COLO829 (cell line): ENCODE measurements around the gene CERS6.
A peak's percentile ranks its signal among the peaks of the same experiment; 100 is the strongest.
"Not testable (repeated sequence)": the region's sequence is repeated elsewhere in the genome, so short reads cannot be mapped to it uniquely, and the experiment has no call there.

Source experiments
- DNase-seq: peaks from one replicate; pipeline ENCODE4 v3.0.0; 2012; ENCODE audit warnings: low spot score

The CERS6 gene

GRCh38 chr2:168501466-168502065, 45.5 kb downstream of the CERS6 start:
- DNase-seq, result no peak

- DNase-seq, result not testable (repeated sequence)
These were observed 46.8 kb downstream of the CERS6 start for GRCh38 chr2:168502852-168503251.

DNA sequence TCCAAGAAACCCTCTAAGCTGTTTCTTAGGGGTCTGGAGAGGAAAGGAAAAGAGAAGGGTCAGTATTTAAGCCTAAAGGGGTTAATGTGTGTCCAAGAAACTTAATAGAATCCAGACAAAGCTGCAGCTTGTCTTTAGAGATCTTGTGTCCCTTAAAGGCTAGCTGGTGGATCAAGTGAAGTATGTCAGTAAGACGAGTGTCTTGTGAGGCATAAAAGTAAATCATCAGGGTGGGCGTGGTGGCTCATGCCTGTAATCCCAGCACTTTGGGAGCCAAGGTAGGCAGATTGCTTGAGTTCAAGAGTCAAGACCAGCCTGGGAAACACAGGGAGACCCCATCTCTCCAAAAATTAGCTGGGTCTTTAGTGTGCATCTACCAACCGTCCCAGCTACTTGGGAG, 47.8 kb downstream of the CERS6 start:
- DNase-seq, result no peak

DNA sequence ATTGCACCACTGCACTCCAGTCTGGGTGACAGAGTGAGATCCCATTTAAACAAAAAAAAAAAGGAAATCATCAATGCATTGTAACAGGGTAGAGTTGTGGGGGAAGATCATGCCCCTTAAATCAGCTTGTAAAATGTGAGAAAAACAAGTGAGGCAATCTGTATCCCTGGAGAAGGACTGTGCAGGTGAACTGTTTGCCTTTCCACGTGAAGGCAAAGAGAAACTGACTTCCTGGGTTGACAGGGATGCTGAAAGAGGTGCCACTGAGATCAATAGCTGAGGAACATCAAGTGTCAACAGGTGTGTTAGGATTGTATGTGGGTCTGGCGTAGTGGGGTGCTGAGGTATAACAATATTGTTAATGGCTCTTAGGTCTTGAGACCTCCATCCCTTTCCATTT, 48.3 kb downstream of the CERS6 start:
- no peak for DNase-seq

GRCh38 chr2:168510125-168510756, 54.2 kb downstream of the CERS6 start:
- no peak for DNase-seq

- no peak for DNase-seq
These were observed 58.6 kb downstream of the CERS6 start for GRCh38 chr2:168514692-168515091.

GRCh38 chr2:168515502-168515901, 59.4 kb downstream of the CERS6 start:
- DNase-seq, result peak; percentile 20

DNA sequence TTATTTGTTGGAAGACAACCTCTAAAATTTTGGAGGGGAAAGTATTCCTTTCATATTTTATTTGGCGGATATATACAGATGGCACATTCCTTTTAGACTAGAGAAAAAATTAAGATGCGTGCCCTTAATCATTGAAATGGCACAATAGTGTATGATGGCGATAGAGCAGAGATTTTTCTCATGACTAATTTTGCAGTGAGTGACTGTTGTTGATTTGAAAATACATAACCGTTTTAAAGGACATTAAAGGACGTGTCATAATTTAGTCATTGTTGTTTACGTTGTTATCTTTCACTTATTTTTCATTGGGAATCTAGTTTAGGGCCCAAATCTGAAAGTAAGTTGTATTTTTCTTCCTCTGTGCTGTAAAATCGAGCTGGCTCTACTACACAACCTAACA, 61.7 kb downstream of the CERS6 start:
- DNase-seq, result no peak

DNA sequence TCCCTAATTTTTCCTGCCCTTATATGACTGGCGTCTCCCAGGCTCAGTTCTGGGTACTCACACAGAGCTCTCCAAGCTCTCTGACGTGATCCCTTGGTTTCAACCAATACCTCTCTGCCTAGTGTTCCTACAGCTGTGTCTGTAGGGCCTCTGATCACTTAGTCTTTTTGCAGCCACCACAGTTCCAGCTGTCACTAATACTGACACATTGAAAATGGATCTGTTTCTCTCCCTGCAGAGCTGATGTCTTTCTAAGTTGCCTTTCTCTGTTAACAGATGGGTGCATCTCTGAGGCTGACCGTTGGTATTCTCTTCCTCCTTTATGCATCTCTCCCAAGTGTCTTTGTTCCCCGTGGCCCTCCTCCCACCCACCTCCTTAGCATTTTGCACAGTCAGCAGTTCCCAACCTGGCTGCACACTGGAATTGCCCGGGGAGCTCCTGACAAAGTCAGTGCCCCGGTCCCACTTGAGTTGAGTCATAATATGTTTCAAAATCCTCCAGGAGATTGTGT, 62.5 kb downstream of the CERS6 start:
- no peak for DNase-seq

GRCh38 chr2:168519534-168520308, 63.6 kb downstream of the CERS6 start:
- no peak for DNase-seq

GRCh38 chr2:168521053-168521741, 65.1 kb downstream of the CERS6 start:
- no peak for DNase-seq

DNA sequence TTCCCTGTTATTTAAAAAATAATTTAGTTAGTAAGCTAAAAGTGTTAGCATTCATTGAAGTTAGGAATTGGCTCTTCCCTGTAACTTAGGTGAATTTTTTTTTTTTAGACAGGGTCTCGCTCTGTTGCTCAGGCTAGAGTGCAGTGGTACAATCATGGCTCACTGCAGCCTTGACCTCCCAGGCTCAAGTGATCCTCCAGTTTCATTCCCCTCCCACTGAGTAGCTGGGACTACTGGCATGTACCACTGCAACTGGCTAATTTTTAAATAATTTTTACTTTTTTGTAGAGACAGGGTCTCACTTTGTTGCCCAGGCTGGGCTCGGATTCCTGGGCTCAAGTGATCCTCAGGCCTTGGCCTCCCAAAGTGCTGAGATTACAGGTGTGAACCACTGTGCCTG, 66.4 kb downstream of the CERS6 start:
- no peak for DNase-seq

- no peak for DNase-seq
These were observed 67.9 kb downstream of the CERS6 start for GRCh38 chr2:168524005-168524404.

GRCh38 chr2:168525020-168525419, 68.9 kb downstream of the CERS6 start:
- no peak for DNase-seq

DNA sequence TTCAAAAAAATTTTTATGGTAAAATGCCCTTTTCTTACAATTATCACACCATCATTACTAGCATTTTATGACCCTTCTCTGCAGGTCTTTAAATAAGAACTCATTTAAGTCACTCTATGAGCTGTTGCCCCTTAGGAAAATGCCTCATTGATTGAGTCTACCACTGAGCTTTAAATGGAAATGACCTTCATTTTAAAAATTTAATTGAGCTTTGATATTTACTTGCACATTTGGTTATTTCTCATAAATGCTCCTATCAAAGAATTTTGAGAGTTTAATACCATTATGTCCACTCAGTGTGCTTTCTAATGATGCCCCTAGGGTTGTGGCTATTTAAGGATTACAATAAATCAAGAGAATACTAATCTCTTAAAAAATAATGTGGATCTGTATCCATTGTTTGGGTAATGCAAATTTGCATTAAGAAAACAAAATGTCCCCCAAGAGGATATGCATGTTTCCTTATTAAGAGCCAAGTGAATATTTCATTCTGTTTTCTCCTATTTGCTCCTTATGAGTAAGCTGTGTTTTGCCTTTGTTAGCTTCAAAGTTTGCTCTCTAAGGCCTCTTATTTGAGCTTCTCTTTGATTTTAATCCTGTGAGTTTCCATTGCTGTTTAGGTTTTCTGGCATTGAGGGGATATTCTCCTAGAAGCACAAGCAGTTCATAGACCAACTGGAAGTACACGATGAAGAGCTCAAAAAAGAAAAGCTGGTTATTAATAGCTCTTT, 69.8 kb downstream of the CERS6 start:
- DNase-seq, result no peak

DNA sequence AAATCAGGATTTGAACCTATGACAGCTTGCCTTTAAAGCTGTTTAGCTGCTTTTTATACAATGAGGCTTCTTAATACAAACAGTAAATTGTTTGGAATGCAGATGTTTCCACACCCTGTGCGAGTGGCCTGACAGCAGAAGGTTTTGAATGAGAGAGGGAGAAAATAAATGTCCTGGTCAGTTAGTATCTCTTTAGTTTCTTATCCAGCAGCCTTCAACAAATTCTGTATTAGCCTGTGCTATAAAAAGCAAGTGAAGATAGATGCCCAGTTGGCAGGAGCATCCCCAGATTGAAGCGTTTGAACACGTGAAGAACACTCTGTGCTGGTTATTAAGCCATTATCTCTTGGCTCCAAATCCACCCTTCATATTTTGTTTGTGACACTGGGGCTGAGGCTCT, 70.6 kb downstream of the CERS6 start:
- DNase-seq, result no peak

DNA sequence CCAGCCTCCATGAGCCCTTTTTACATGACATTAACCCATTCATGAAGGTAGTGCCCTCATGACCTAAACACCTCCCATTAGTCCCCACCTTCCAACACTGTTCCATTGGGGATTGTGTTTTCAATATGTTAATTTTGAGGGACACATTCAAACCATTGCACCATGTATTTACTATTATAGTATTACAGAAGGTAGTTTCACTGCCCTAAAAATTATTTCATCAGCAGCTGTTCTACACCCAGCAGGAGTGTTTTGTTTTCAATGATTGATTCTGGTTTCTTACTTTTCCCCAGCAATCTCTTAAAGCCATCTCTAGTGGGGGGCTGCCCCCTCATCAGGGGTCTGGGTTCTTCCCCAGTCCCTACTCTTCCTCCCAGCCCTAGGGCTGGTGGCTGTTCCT, 71.9 kb downstream of the CERS6 start:
- no peak for DNase-seq

DNA sequence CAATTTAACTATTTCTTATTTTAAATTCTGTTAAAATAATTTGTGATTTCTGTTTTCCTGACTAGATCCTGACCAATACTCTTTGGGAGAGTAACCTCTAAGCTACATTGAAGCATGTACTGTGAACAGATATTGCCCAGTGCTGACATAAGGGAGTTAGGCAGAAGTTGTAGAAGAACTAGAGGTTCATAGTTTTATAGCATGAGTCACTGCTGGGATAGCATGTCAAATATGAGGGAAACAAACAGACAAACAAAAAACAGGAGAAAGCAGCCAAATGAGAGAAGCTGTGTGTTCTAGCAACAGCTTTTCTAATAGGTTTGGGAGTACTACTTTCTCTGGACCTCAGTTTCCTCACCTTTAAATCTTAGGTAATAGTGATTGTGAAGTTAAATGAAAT, 72.4 kb downstream of the CERS6 start:
- no peak for DNase-seq

- no peak for DNase-seq
These were observed 73.2 kb downstream of the CERS6 start for GRCh38 chr2:168529054-168529833.

- no peak for DNase-seq
These were observed 74.0 kb downstream of the CERS6 start for GRCh38 chr2:168529900-168530561.
